Measurements from ENCODE around the gene NFE2L1. TPM values are rescaled to one million over a fixed set of nuclear protein-coding genes. Genes with fewer than 3 reads are reported as not detected.
"Not testable (repeated sequence)": the region's sequence is repeated elsewhere in the genome, so short reads cannot be mapped to it uniquely, and the experiment has no call there.

NFE2L1 gene
- total and polyA plus RNA-seq, 4 donors: 87.4 to 148 (median 117) TPM

GRCh38 chr17:48064638-48065037, 16.5 kb downstream of the NFE2L1 start:
- peaks cover 52% of the 10 kb centered on the region for H3K36me3 ChIP-seq (ENCODE audit: control insufficient read depth, insufficient read depth, low read length)
- H3K27ac ChIP-seq (ENCODE audit: low read depth, low read length): no peak overlapping the region
- WGBS (ENCODE audit: insufficient coverage): 67% methylated on average over 1 of the region's 3 CpGs

GRCh38 chr17:48066192-48066591, 18.0 kb downstream of the NFE2L1 start:
- WGBS (ENCODE audit: insufficient coverage): 0% methylated on average over 1 of the region's 1 CpG
- Histone ChIP-seq H3K27ac (ENCODE audit: low read depth, low read length) (no peak overlapping the region), H3K4me3 (ENCODE audit: low read depth, low read length) (no peak overlapping the region), H3K9me3 (ENCODE audit: control insufficient read depth, insufficient read depth, low read length) (no peaks in the 10 kb centered on the region), H3K27me3 (ENCODE audit: control insufficient read depth, insufficient read depth, low read length) (no peaks in the 10 kb centered on the region), H3K36me3 (ENCODE audit: control insufficient read depth, insufficient read depth, low read length) (peaks cover 37% of the 10 kb centered on the region), H3K4me1 (ENCODE audit: control insufficient read depth, insufficient read depth, low read length) (no peaks in the 10 kb centered on the region)
- no peak for DNase-seq (ENCODE audit: low read depth in 4 of 6, low spot score in 6 of 6)

More at GRCh38 chr17:48064638-48065037, 16.5 kb downstream of the NFE2L1 start:
- H3K4me3 ChIP-seq (ENCODE audit: low read depth, low read length): no peak overlapping the region
- H3K27me3 ChIP-seq (ENCODE audit: control insufficient read depth, insufficient read depth, low read length): no peaks in the 10 kb centered on the region
- no peaks in the 10 kb centered on the region for H3K9me3 ChIP-seq (ENCODE audit: control insufficient read depth, insufficient read depth, low read length)
- H3K4me1 ChIP-seq (ENCODE audit: control insufficient read depth, insufficient read depth, low read length): no peaks in the 10 kb centered on the region
- no peak for DNase-seq (ENCODE audit: low read depth in 4 of 6, low spot score in 6 of 6)

DNA sequence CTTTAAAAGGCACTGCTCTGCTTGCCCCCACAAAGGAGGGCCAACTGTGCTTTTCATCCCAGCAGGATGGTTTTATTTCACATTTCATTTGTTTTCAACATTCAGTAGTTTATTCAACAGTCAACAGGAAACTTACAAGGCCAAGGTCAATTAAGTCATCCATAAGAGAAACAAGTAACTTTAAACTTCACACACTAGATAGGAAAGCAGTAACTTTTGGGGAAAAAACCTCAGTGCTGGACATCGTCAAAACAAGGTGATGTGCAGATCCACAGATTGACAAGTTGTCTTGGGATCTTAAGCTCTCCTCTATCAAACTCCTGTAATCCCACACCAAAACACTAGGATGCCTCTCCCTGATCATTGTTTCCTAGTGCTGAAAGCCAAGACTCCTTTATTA, 18.5 kb downstream of the NFE2L1 start:
- no peak overlapping the region for H3K27ac ChIP-seq (ENCODE audit: low read depth, low read length)
- 89% methylated on average over 1 of the region's 1 CpG for WGBS (ENCODE audit: insufficient coverage)
- peaks cover 37% of the 10 kb centered on the region for H3K36me3 ChIP-seq (ENCODE audit: control insufficient read depth, insufficient read depth, low read length)
- no peaks in the 10 kb centered on the region for H3K4me1 ChIP-seq (ENCODE audit: control insufficient read depth, insufficient read depth, low read length)
- no peak overlapping the region for H3K4me3 ChIP-seq (ENCODE audit: low read depth, low read length)
- no peaks in the 10 kb centered on the region for H3K27me3 ChIP-seq (ENCODE audit: control insufficient read depth, insufficient read depth, low read length)
- no peak for DNase-seq (ENCODE audit: low read depth in 4 of 6, low spot score in 6 of 6)
- no peaks in the 10 kb centered on the region for H3K9me3 ChIP-seq (ENCODE audit: control insufficient read depth, insufficient read depth, low read length)

- no peak for DNase-seq (ENCODE audit: low read depth in 4 of 6, low spot score in 6 of 6)
- no peaks in the 10 kb centered on the region for H3K4me1 ChIP-seq (ENCODE audit: control insufficient read depth, insufficient read depth, low read length)
- peaks cover 34% of the 10 kb centered on the region for H3K36me3 ChIP-seq (ENCODE audit: control insufficient read depth, insufficient read depth, low read length)
- 100% methylated on average over 1 of the region's 3 CpGs for WGBS (ENCODE audit: insufficient coverage)
- no peak overlapping the region for H3K4me3 ChIP-seq (ENCODE audit: low read depth, low read length)
- H3K9me3 ChIP-seq (ENCODE audit: control insufficient read depth, insufficient read depth, low read length): no peaks in the 10 kb centered on the region
- H3K27me3 ChIP-seq (ENCODE audit: control insufficient read depth, insufficient read depth, low read length): no peaks in the 10 kb centered on the region
- no peak overlapping the region for H3K27ac ChIP-seq (ENCODE audit: low read depth, low read length)
Measured at GRCh38 chr17:48067245-48067644, 19.1 kb downstream of the NFE2L1 start.

DNA sequence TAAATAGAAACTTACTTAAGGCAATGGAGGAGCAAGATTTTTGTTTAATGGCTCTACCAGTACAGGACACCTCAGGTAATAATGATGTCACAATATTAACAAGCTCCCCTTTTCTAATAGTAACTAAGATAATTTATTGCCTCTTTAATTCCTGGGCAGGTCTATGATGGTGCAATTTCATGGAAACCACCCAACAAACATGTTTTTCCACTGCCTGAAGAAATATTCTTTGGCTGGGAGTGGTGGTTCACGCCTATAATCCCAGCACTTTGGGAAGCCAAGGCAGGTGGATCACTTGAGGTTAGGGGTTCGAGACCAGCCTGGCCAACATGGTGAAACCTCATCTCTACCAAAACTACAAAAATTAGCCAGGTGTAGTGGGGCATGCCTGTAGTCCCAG, 19.6 kb downstream of the NFE2L1 start:
- not testable (repeated sequence) for H3K4me3 ChIP-seq (ENCODE audit: low read depth, low read length); DNase-seq (ENCODE audit: low read depth in 4 of 6, low spot score in 6 of 6); H3K27ac ChIP-seq (ENCODE audit: low read depth, low read length); H3K9me3 ChIP-seq (ENCODE audit: control insufficient read depth, insufficient read depth, low read length); H3K4me1 ChIP-seq (ENCODE audit: control insufficient read depth, insufficient read depth, low read length); H3K27me3 ChIP-seq (ENCODE audit: control insufficient read depth, insufficient read depth, low read length)
- WGBS (ENCODE audit: insufficient coverage): no CpG with 5 or more reads among the region's 2 CpGs
- peaks cover 32% of the 10 kb centered on the region for H3K36me3 ChIP-seq (ENCODE audit: control insufficient read depth, insufficient read depth, low read length)

- no peak for DNase-seq (ENCODE audit: low read depth in 4 of 6, low spot score in 6 of 6)
- H3K36me3 ChIP-seq (ENCODE audit: control insufficient read depth, insufficient read depth, low read length): peaks cover 36% of the 10 kb centered on the region
- H3K27me3 ChIP-seq (ENCODE audit: control insufficient read depth, insufficient read depth, low read length): no peaks in the 10 kb centered on the region
- 76% methylated on average over 3 of the region's 3 CpGs for WGBS (ENCODE audit: insufficient coverage)
- no peak overlapping the region for H3K4me3 ChIP-seq (ENCODE audit: low read depth, low read length)
- no peaks in the 10 kb centered on the region for H3K4me1 ChIP-seq (ENCODE audit: control insufficient read depth, insufficient read depth, low read length)
- H3K27ac ChIP-seq (ENCODE audit: low read depth, low read length): no peak overlapping the region
- no peaks in the 10 kb centered on the region for H3K9me3 ChIP-seq (ENCODE audit: control insufficient read depth, insufficient read depth, low read length)
Measured at GRCh38 chr17:48068491-48068961, 20.4 kb downstream of the NFE2L1 start.

DNA sequence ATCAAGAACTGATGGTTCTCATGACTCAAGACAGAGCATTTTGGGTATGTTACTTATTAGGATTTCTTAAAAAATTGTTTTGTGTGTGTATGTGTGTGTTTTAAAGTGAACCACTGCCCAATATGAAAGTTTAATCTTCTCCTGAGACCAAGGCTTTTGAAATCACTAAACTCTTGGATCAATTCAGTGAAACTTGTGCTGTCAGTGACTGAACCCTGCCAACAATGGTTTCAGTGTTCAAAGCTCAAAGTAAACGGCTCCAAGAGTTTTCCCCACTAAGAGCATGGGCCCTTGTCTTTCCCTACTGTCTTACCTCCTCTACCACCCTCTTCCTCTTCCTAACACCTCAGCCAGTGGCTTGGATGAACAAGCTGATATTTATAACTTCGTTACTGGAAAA, 22.0 kb downstream of the NFE2L1 start:
- no peak overlapping the region for H3K27ac ChIP-seq (ENCODE audit: low read depth, low read length)
- no peaks in the 10 kb centered on the region for H3K4me1 ChIP-seq (ENCODE audit: control insufficient read depth, insufficient read depth, low read length)
- WGBS (ENCODE audit: insufficient coverage): 33% methylated on average over 1 of the region's 2 CpGs
- H3K36me3 ChIP-seq (ENCODE audit: control insufficient read depth, insufficient read depth, low read length): peaks cover 46% of the 10 kb centered on the region
- no peak for DNase-seq (ENCODE audit: low read depth in 4 of 6, low spot score in 6 of 6)
- no peaks in the 10 kb centered on the region for H3K27me3 ChIP-seq (ENCODE audit: control insufficient read depth, insufficient read depth, low read length)
- H3K4me3 ChIP-seq (ENCODE audit: low read depth, low read length): no peak overlapping the region
- H3K9me3 ChIP-seq (ENCODE audit: control insufficient read depth, insufficient read depth, low read length): no peaks in the 10 kb centered on the region

GRCh38 chr17:48071654-48072053, 23.5 kb downstream of the NFE2L1 start:
- H3K27me3 ChIP-seq (ENCODE audit: control insufficient read depth, insufficient read depth, low read length): no peaks in the 10 kb centered on the region
- H3K36me3 ChIP-seq (ENCODE audit: control insufficient read depth, insufficient read depth, low read length): peaks cover 48% of the 10 kb centered on the region
- WGBS (ENCODE audit: insufficient coverage): no CpG with 5 or more reads among the region's 2 CpGs
- H3K9me3 ChIP-seq (ENCODE audit: control insufficient read depth, insufficient read depth, low read length): no peaks in the 10 kb centered on the region
- H3K4me1 ChIP-seq (ENCODE audit: control insufficient read depth, insufficient read depth, low read length): no peaks in the 10 kb centered on the region
- no peak overlapping the region for H3K4me3 ChIP-seq (ENCODE audit: low read depth, low read length)
- H3K27ac ChIP-seq (ENCODE audit: low read depth, low read length): no peak overlapping the region
- DNase-seq (ENCODE audit: low read depth in 4 of 6, low spot score in 6 of 6): no peak

GRCh38 chr17:48072811-48073210, 24.7 kb downstream of the NFE2L1 start:
- not testable (repeated sequence) for H3K4me3 ChIP-seq (ENCODE audit: low read depth, low read length); H3K27ac ChIP-seq (ENCODE audit: low read depth, low read length); H3K9me3 ChIP-seq (ENCODE audit: control insufficient read depth, insufficient read depth, low read length); H3K27me3 ChIP-seq (ENCODE audit: control insufficient read depth, insufficient read depth, low read length); H3K4me1 ChIP-seq (ENCODE audit: control insufficient read depth, insufficient read depth, low read length); DNase-seq (ENCODE audit: low read depth in 4 of 6, low spot score in 6 of 6)
- peaks cover 47% of the 10 kb centered on the region for H3K36me3 ChIP-seq (ENCODE audit: control insufficient read depth, insufficient read depth, low read length)
- 100% methylated on average over 3 of the region's 9 CpGs for WGBS (ENCODE audit: insufficient coverage)

DNA sequence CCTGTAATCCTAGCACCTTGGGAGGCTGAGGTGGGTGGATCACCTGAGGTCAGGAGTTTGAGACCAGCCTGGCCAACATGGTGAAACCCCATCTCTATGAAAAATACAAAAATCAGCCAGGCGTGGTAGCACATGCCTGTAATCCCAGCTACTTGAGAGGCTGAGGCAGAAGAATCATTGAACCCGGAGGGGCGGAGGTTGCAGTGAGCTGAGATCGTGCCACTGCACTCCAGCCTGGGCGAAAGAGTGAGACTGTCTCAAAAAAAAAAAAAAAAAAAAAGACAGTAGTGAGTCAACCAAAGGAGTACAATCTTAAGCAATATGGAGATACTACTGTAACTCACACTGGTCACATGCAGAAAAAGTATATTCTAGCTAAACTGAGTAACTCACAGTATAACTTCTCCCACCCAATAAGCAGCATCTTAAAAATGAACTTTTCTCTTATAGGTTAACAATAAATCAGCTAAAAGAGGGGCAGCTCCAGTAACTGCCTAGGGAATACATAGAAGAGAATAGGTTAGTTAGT, 25.5 kb downstream of the NFE2L1 start:
- not testable (repeated sequence) for H3K27ac ChIP-seq (ENCODE audit: low read depth, low read length)
- WGBS (ENCODE audit: insufficient coverage): no CpG with 5 or more reads among the region's 5 CpGs

More for the DNA sequence above, 25.5 kb downstream of the NFE2L1 start:
- not testable (repeated sequence) for H3K4me3 ChIP-seq (ENCODE audit: low read depth, low read length); DNase-seq (ENCODE audit: low read depth in 4 of 6, low spot score in 6 of 6); H3K4me1 ChIP-seq (ENCODE audit: control insufficient read depth, insufficient read depth, low read length); H3K9me3 ChIP-seq (ENCODE audit: control insufficient read depth, insufficient read depth, low read length); H3K27me3 ChIP-seq (ENCODE audit: control insufficient read depth, insufficient read depth, low read length)
- peaks cover 42% of the 10 kb centered on the region for H3K36me3 ChIP-seq (ENCODE audit: control insufficient read depth, insufficient read depth, low read length)
